GM18951 (cell line): Measurements from ENCODE around the gene EVX2.

Source experiments
- POLR2A ChIP-seq: IDR thresholded peaks from 4 replicates; pipeline ENCODE4 v1.6.1; 2011; ENCODE audit warnings: mild to moderate bottlenecking; ENCODE audit not compliant: insufficient read length, insufficient read depth; ENCODE audit errors: extremely low read depth
- in situ Hi-C: fragments of 300-500 bp; cut with MboI; formaldehyde crosslinking; loops from one replicate; pipeline ENCODE4 v1.12.0; 2022; ENCODE audit warnings: low sequenced_read_pairs, mixed read lengths, inconsistent platforms; ENCODE audit not compliant: unreplicated experiment

EVX2 gene

GRCh38 chr2:176083796-176084261 lies at the start of gene EVX2:
EVX2 (minus strand) TSS chr2:176083962; CDS start chr2:176083776, 186 bp downstream.
- in situ Hi-C loops, result no loop called here
- TF ChIP-seq POLR2A, result no peak

GRCh38 chr2:176133389-176133788 lies 49.6 kb upstream of the EVX2 start:
- TF ChIP-seq POLR2A, result no peak

GRCh38 chr2:176132205-176133171 lies 48.7 kb upstream of the EVX2 start:
- TF ChIP-seq POLR2A, result no peak
- in situ Hi-C loops, result no loop called here

More at GRCh38 chr2:176133389-176133788, 49.6 kb upstream of the EVX2 start:
- in situ Hi-C loops, result no loop called here

- TF ChIP-seq POLR2A, result no peak
- in situ Hi-C loops, result no loop called here
Measured at GRCh38 chr2:176131848-176132158, 48.0 kb upstream of the EVX2 start.

- TF ChIP-seq POLR2A, result no peak
- in situ Hi-C loops, result no loop called here
Measured at GRCh38 chr2:176130957-176131847, 47.4 kb upstream of the EVX2 start.

- in situ Hi-C loops, result no loop called here
- TF ChIP-seq POLR2A, result no peak
Measured at GRCh38 chr2:176130147-176130956, 46.6 kb upstream of the EVX2 start.

GRCh38 chr2:176129813-176130146 lies 46.0 kb upstream of the EVX2 start:
- in situ Hi-C loops, result loop anchor here (10.0 kb wide), 2 partner anchors 505 to 1015 kb away; no protein-coding TSS in a partner anchor
- no peak for TF ChIP-seq POLR2A

GRCh38 chr2:176128982-176129796 lies 45.4 kb upstream of the EVX2 start, which contains the start of gene HOXD8:
HOXD8 (plus strand) TSS chr2:176129705; CDS start chr2:176130367, 662 bp downstream.
- in situ Hi-C loops, result loop anchor here (10.0 kb wide), 2 partner anchors 506 to 1016 kb away; no protein-coding TSS in a partner anchor
- TF ChIP-seq POLR2A, result no peak

- TF ChIP-seq POLR2A, result no peak
- in situ Hi-C loops, result loop anchor here (10.0 kb wide), 2 partner anchors 506 to 1016 kb away; no protein-coding TSS in a partner anchor
Measured at GRCh38 chr2:176128172-176128981, 44.6 kb upstream of the EVX2 start.

- TF ChIP-seq POLR2A, result no peak
- in situ Hi-C loops, result loop anchor here (10.0 kb wide), 2 partner anchors 507 to 1017 kb away; no protein-coding TSS in a partner anchor
Measured at GRCh38 chr2:176127774-176128072, 44.0 kb upstream of the EVX2 start.
